Sigmoid colon (tissue), 7 donors: ENCODE data around the gene MFAP5. TPM values are rescaled to one million over a fixed set of nuclear protein-coding genes. Genes with fewer than 3 reads are reported as not detected.
A peak's percentile ranks its signal among the peaks of the same experiment; 100 is the strongest.

Source experiments
- DNase-seq: peaks from one replicate; pipeline ENCODE4 v3.0.0-alpha.2; 2019
- H3K27ac ChIP-seq, 4 donors: fragments of 200-600 bp; sonication (generic); one replicate each; pipeline ENCODE4 v1.5.1; 2016 to 2019; ENCODE audit warnings: mild to moderate bottlenecking in 1 of 4
- H3K27me3 ChIP-seq, 3 donors: fragments of 200-600 bp; sonication (generic); one replicate each; pipeline ENCODE4 v1.5.1; 2019; ENCODE audit warnings: mild to moderate bottlenecking in 1 of 3
- H3K36me3 ChIP-seq, 4 donors: fragments of 200-600 bp; sonication (generic); one replicate each; pipeline ENCODE4 v1.5.1; 2016 to 2019
- H3K4me1 ChIP-seq, 4 donors: fragments of 200-600 bp; sonication (generic); one replicate each; pipeline ENCODE4 v1.5.1; 2017 to 2019
- H3K4me3 ChIP-seq, 4 donors: fragments of 200-600 bp; sonication (generic); one replicate each; pipeline ENCODE4 v1.5.1; 2017 to 2019; ENCODE audit warnings: mild to moderate bottlenecking in 2 of 4, moderate library complexity in 1 of 4
- H3K9me3 ChIP-seq, 4 donors: fragments of 200-600 bp in 3 of 4; sonication (generic) in 3 of 4; one replicate each; pipeline versions ENCODE4 v1.5.1 to v1.6.1; 2013 to 2019
- EP300 ChIP-seq, 4 donors: sonication (generic); formaldehyde crosslinking; IDR thresholded peaks; one replicate each; pipeline ENCODE4 v1.6.1; 2017; ENCODE audit warnings: antibody characterized with exemption in 4 of 4
- POLR2A ChIP-seq, 2 donors: fragments of 450-650 bp; IDR thresholded peaks; one replicate each; pipeline ENCODE4 v1.6.1; 2016; ENCODE audit warnings: antibody characterized with exemption in 2 of 2, mild to moderate bottlenecking in 2 of 2, moderate library complexity in 2 of 2
- POLR2AphosphoS5 ChIP-seq, 4 donors: sonication (generic); formaldehyde crosslinking; IDR thresholded peaks; one replicate each; pipeline ENCODE4 v1.6.1; 2017; ENCODE audit warnings: antibody characterized with exemption in 4 of 4
- WGBS, 2 donors: extraction: QIAGEN DNeasy Blood & Tissue Kit; methylation state at CpG; one replicate each; pipeline ENCODE4 v1.1.7; 2013; 5-methylcytosine and 5-hydroxymethylcytosine counted together
- intact Hi-C: fragments of 100-400 bp; cut with DNase I; formaldehyde crosslinking; loops from one replicate; pipeline ENCODE4 v1.15.1; 2023
- polyA plus RNA-seq, 3 donors: library from polyadenylated mRNA; stranded (reverse); fragments of 200-250 nt; gene quantifications; one replicate each; pipeline ENCODE4 v1.2.3, GENCODE V29; 2013
- total RNA-seq, 4 donors: library from RNA; depleted of rRNA; stranded (reverse); fragments of >200 nt; gene quantifications; one replicate each; pipeline ENCODE4 v1.1.0, GENCODE V29; 2016
- TF ChIP-seq, protein P1 (sequence below), 4 experiments: fragments of 450-650 bp in 3 of 4; fragments of 200-600 bp in 1 of 4; IDR thresholded peaks; one replicate each; pipeline ENCODE4 v1.5.1; 2016 to 2019; ENCODE audit warnings: antibody characterized with exemption in 4 of 4, mild to moderate bottlenecking in 3 of 4, moderate library complexity in 2 of 4
- donor health status: healthy with polysubstance abuse.
- donor health status: Bipolar disorder and iron deficiency.
- donor health status: healthy.

Gene MFAP5
- total and polyA plus RNA-seq, 7 donors = 6.2 to 313 (median 36.0) TPM

DNA sequence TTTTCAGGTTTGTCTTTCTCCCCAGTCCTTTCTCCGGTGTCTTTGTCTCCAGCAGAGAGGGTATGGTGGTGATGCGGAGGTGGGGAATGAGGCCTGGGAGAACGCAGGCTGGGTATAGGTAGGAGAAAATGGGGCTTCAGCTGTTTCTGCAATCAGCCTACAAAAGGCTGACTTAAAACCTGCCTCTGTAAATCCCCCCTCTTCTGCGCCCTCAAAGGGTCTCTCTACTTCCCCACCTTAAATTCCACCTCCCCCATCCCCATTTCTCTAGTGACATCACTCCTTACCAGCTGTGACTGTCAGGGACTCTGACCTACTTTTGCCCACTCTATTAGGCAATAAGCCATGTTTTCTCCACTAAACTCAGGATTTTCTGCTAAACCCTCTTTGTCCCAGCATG lies 27.1 kb upstream of the MFAP5 start:
- WGBS, 2 donors = 90 to 95% methylated on average over 4 of the region's 4 CpGs
- Histone ChIP-seq H3K4me3 (no peak overlapping the region), H3K27ac (peak overlapping the region; percentile 16 to 86 (median 84)), H3K36me3 (no peaks in the 10 kb centered on the region), H3K4me1 (peaks cover 0 to 58% (median 42%) of the 10 kb centered on the region in 4 donors), H3K9me3 (no peaks in the 10 kb centered on the region), H3K27me3 (no peaks in the 10 kb centered on the region)
- no peak for DNase-seq
- TF ChIP-seq POLR2AphosphoS5 (IDR thresholded peaks at IDR 0.05) (no peak), POLR2A (IDR thresholded peaks at IDR 0.05) (no peak), EP300 (IDR thresholded peaks at IDR 0.05) (no peak)
- TF ChIP-seq, protein P1, sequence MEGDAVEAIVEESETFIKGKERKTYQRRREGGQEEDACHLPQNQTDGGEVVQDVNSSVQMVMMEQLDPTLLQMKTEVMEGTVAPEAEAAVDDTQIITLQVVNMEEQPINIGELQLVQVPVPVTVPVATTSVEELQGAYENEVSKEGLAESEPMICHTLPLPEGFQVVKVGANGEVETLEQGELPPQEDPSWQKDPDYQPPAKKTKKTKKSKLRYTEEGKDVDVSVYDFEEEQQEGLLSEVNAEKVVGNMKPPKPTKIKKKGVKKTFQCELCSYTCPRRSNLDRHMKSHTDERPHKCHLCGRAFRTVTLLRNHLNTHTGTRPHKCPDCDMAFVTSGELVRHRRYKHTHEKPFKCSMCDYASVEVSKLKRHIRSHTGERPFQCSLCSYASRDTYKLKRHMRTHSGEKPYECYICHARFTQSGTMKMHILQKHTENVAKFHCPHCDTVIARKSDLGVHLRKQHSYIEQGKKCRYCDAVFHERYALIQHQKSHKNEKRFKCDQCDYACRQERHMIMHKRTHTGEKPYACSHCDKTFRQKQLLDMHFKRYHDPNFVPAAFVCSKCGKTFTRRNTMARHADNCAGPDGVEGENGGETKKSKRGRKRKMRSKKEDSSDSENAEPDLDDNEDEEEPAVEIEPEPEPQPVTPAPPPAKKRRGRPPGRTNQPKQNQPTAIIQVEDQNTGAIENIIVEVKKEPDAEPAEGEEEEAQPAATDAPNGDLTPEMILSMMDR (IDR thresholded peaks at IDR 0.05) = no peak
- intact Hi-C loops = loop anchor here (5.0 to 10.0 kb wide), 2 partner anchors 53 to 375 kb away; no protein-coding TSS in a partner anchor

DNA sequence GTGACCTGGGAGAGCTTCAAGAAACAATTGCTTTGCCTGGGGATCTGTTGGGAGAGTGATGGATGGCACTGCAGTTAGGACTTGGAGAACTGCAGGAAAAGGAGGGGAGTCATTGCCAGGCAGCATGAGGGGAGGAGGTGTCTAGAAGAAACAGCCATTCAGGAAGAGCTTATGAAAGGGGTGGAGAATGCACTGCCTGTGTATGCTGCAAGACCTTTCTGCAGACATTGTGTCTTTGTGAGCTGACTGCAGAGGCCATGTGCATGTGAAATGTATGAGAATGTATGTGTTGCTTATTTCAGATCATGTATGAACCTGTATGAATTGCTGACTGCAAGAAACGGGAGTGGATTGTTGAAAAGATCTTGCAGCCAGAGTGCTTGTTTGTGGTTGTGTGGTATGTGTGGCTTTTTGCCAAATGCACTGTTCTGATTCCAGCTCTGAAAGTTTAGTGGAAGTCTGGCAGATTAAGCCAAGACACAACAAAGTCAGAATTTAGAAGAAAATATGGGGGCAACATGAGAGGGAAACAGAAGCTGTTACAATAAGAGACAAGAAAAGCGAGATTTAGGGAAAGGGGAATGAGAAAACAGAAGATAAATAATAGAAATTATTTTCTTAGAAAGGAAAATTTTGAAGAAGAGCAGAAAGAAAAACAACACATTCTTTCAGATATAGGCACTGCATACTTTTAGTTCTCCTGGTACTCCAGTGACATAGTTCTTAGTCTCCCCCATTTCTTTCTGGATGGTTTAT lies 25.4 kb upstream of the MFAP5 start:
- Histone ChIP-seq H3K27me3 (no peaks in the 10 kb centered on the region), H3K4me1 (peaks cover 0 to 52% (median 37%) of the 10 kb centered on the region in 4 donors), H3K36me3 (no peaks in the 10 kb centered on the region), H3K27ac (peak overlapping the region; percentile 69 to 86 (median 84)), H3K4me3 (peak overlapping the region in 1 of 4 donors; percentile 5), H3K9me3 (no peaks in the 10 kb centered on the region)
- intact Hi-C loops = loop anchor here (10.0 kb wide), 1 partner anchor 377 kb away; no protein-coding TSS in a partner anchor
- DNase-seq = peak; percentile 94
- WGBS, 2 donors = 30 to 36% methylated on average over 2 of the region's 2 CpGs
- TF ChIP-seq, protein P1 (IDR thresholded peaks at IDR 0.05) = no peak
- TF ChIP-seq POLR2AphosphoS5 (IDR thresholded peaks at IDR 0.05) = peak; percentile 67 to 85 (median 78)
- peak in 2 of 4 donors; percentile 64 to 79 for TF ChIP-seq EP300 (IDR thresholded peaks at IDR 0.05)
- no peak for TF ChIP-seq POLR2A (IDR thresholded peaks at IDR 0.05)

DNA sequence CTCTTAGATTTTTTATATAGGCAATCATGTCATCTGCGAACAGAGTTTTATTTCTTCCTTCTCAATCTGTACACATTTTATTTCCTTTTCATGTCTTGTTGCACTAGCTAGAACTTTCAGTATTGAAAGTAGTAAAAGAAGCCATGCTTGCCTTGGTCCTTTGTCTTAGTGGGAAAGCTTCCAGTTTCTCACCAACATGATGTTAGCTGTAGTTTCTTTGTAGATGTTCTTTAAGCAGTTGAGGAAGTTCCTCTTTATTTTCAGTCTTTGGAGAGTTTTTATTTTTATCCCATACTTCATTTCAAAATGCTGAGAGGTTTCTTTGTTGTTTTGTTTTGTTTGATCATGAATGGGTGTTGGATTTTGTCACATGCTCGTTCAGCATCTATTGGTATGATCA lies 22.4 kb upstream of the MFAP5 start:
- Histone ChIP-seq H3K27me3 (no peaks in the 10 kb centered on the region), H3K36me3 (no peaks in the 10 kb centered on the region), H3K4me3 (no peak overlapping the region), H3K27ac (no peak overlapping the region), H3K9me3 (no peaks in the 10 kb centered on the region), H3K4me1 (peaks cover 0 to 45% (median 23%) of the 10 kb centered on the region in 4 donors)
- TF ChIP-seq, protein P1 (IDR thresholded peaks at IDR 0.05) = no peak
- TF ChIP-seq POLR2AphosphoS5 (IDR thresholded peaks at IDR 0.05) (no peak), POLR2A (IDR thresholded peaks at IDR 0.05) (no peak), EP300 (IDR thresholded peaks at IDR 0.05) (no peak)
- intact Hi-C loops = loop anchor here (10.0 kb wide), 1 partner anchor 380 kb away; no protein-coding TSS in a partner anchor
- no peak for DNase-seq
- WGBS, 2 donors = 61 to 77% methylated on average over 2 of the region's 2 CpGs

DNA sequence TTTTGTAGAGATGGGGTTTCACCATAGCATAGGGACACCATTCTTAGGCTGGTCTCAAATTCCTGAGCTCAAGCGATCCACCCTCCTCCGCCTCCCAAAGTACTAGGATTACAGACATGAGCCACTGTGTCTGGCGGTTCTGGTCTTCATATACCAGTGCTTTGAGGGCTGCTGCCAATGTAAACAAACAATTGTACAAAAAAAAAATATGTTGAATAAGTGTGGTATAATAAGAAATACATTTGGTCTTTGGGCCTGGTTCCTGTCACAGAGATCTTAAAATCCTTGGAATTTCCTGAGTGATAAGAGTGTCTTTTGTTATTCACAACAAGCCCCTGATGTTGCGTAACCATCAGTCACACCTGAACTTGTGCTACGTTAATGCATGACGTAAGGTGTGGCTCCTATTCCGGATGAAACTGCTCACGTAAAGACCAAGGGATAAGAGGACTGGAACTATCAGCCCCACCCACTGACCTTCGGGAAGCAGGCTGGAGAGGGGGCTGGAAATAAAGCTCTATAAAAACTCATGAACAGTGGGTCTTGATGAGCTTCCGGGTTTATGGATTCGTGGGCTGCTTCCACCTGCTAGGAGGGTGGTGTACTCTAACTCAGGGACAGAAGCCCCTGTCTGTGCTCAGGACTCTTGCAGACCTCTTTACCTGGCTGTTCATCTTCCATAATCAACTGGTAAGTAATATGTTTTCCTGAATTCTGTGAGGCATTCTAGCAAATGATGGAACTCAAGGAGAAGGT lies 18.7 kb upstream of the MFAP5 start:
- H3K27ac ChIP-seq = peak overlapping the region in 3 of 4 donors; percentile 41 to 49 (median 44)
- no peaks in the 10 kb centered on the region for H3K36me3 ChIP-seq
- TF ChIP-seq POLR2A (IDR thresholded peaks at IDR 0.05) = no peak
- no peaks in the 10 kb centered on the region for H3K9me3 ChIP-seq
- peaks cover 0 to 10% (median 0%) of the 10 kb centered on the region in 4 donors for H3K4me1 ChIP-seq
- H3K4me3 ChIP-seq = no peak overlapping the region
- no peaks in the 10 kb centered on the region for H3K27me3 ChIP-seq
- 17 to 61% methylated on average over 11 of the region's 11 CpGs for WGBS, 2 donors
- intact Hi-C loops = loop anchor here (5.0 to 10.0 kb wide), 3 partner anchors 181 to 383 kb away; partner anchors contain the start of gene PHC1
- no peak for DNase-seq

DNA sequence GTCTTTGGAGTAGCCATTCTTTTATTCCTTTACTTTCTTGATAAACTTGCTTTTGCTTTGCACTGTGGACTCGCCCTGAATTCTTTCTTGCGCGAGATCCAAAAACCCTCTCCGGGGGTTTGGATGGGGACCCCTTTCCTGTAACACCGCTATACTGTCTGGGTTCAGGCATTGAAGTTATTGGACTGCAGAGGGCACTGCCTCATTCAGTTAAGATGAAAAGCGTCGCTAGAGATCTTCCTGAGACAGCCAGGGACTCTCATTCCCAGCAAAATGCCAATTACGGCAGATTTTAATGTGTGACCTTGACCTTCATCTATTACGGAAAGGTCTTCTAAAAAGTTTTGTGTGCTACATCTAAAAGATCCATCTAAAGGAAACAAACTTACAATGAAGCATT lies 17.9 kb upstream of the MFAP5 start:
- DNase-seq = no peak
- no peaks in the 10 kb centered on the region for H3K36me3 ChIP-seq
- H3K27ac ChIP-seq = peak overlapping the region in 1 of 4 donors; percentile 49
- H3K9me3 ChIP-seq = no peaks in the 10 kb centered on the region
- intact Hi-C loops = loop anchor here (5.0 to 10.0 kb wide), 3 partner anchors 182 to 384 kb away; partner anchors contain the start of gene PHC1
- H3K27me3 ChIP-seq = no peaks in the 10 kb centered on the region
- TF ChIP-seq EP300 (IDR thresholded peaks at IDR 0.05) (no peak), POLR2AphosphoS5 (IDR thresholded peaks at IDR 0.05) (no peak), POLR2A (IDR thresholded peaks at IDR 0.05) (no peak)
- TF ChIP-seq, protein P1 (IDR thresholded peaks at IDR 0.05) = no peak
- no peak overlapping the region for H3K4me3 ChIP-seq
- 80 to 89% methylated on average over 9 of the region's 9 CpGs for WGBS, 2 donors
- peaks cover 0 to 10% (median 0%) of the 10 kb centered on the region in 4 donors for H3K4me1 ChIP-seq
